ENCODE results near the gene NPM1. TPM values are rescaled to one million over a fixed set of nuclear protein-coding genes. Genes with fewer than 3 reads are reported as not detected.

NPM1 gene
- total RNA-seq, 1 experiment from 2014 or later = 3,530 TPM

DNA sequence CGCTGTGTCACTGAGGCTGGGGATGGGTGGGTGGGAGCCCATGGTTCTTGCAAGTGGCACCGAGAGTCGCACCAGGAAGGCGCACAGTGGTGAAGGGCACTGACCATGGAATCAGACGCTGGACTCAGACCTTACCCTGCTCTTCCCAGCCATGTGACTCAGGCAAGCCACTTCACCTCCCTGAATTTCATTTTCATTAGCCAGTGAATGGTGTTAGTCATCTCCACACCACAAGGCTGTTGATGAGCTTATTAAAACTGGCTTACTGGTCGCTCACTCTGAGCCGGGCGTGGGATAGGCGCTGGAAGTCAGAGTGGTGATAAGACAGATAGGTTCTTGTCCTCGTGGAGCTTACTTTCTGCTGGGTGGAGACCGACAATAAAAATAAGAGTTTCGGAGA is 56.9 kb downstream of the NPM1 start (continued):
- TF ChIP-seq, protein P1, sequence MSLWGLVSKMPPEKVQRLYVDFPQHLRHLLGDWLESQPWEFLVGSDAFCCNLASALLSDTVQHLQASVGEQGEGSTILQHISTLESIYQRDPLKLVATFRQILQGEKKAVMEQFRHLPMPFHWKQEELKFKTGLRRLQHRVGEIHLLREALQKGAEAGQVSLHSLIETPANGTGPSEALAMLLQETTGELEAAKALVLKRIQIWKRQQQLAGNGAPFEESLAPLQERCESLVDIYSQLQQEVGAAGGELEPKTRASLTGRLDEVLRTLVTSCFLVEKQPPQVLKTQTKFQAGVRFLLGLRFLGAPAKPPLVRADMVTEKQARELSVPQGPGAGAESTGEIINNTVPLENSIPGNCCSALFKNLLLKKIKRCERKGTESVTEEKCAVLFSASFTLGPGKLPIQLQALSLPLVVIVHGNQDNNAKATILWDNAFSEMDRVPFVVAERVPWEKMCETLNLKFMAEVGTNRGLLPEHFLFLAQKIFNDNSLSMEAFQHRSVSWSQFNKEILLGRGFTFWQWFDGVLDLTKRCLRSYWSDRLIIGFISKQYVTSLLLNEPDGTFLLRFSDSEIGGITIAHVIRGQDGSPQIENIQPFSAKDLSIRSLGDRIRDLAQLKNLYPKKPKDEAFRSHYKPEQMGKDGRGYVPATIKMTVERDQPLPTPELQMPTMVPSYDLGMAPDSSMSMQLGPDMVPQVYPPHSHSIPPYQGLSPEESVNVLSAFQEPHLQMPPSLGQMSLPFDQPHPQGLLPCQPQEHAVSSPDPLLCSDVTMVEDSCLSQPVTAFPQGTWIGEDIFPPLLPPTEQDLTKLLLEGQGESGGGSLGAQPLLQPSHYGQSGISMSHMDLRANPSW (CRISPR knock-in tag; conservative IDR thresholded peaks at IDR 0.05; ENCODE audit: low read depth) = no peak
- no peak for TF ChIP-seq SMAD4 (CRISPR knock-in tag; IDR thresholded peaks at IDR 0.05)
- TF ChIP-seq ZNF532 (CRISPR knock-in tag; IDR thresholded peaks at IDR 0.05; ENCODE audit: borderline replicate concordance) = no peak
- no peak for TF ChIP-seq CREM (CRISPR knock-in tag; IDR thresholded peaks at IDR 0.05)
- TF ChIP-seq ATF3 (CRISPR knock-in tag; conservative IDR thresholded peaks at IDR 0.05) = no peak
- no peak for TF ChIP-seq IRF1 (CRISPR knock-in tag; IDR thresholded peaks at IDR 0.05)
- TF ChIP-seq SOX15 (CRISPR knock-in tag; IDR thresholded peaks at IDR 0.05) = no peak
- TF ChIP-seq MLX (CRISPR knock-in tag; IDR thresholded peaks at IDR 0.05) = no peak

DNA sequence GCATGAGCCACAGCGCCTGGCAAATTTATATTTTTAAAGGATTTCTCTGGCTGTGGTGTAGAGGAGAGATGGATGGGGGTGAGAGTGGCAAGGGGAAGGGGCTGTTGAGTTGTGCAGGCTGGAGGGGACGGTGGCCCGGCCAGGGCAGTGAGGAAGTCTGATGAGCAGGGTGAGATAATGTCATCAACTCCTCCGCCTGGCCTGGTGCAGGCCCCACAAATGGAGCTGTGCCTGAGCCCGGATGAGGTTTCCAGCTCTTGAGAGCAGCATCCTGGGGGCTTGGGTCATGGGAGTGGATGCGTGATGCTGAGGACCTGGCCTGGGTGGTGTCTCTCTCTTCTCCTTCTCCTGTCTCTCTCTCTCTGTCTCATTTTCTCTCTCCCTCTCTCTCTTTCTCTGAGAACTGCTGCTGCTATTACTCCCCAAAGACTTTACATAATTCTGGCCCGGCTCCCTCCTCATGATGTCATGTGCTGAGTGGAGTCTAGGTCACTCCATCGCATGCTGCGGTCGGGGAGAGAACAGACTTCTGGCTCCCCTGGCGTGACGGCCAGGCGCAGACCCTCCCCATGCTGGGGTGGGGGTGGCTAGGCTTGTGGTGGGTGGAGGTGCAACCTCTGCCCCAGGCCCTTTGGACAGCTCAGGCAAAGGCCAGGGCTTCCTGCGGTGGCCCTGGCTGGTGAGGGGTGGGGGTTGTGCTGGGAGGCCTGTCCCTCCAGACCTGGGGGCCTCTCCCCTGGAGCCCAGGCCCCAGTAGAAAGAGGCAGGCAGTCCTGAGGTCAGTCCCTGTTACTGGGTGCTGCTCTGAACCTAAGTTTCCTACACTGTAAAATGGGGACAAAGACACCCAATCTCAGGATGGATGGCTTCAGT is 58.2 kb downstream of the NPM1 start:
- ATAC-seq (no peak), DNase-seq (ENCODE audit: low spot score) (no peak)
- H3K27me3 Mint-ChIP-seq (ENCODE audit: low read depth) = peaks cover 16% of the 10 kb centered on the region
- peaks cover 32% of the 10 kb centered on the region for H3K4me1 Mint-ChIP-seq
- H3K36me3 Mint-ChIP-seq = no peaks in the 10 kb centered on the region
- H3K27ac Mint-ChIP-seq = no peak overlapping the region
- H3K4me3 Mint-ChIP-seq = no peak overlapping the region
- ChIA-PET POLR2A (no interaction called here), CTCF (interaction anchor here (0.7 to 1.5 kb wide), 4 partner anchors 7 to 40 kb away, joined by 3 to 4 read pairs (median 4); no protein-coding TSS in a partner anchor)
- no peaks in the 10 kb centered on the region for H3K9me3 Mint-ChIP-seq
- no peak for TF ChIP-seq NFYB (CRISPR knock-in tag; conservative IDR thresholded peaks at IDR 0.05; ENCODE audit: low read depth)
- TF ChIP-seq TP53 (CRISPR knock-in tag; IDR thresholded peaks at IDR 0.05) = no peak
- TF ChIP-seq, protein P2, sequence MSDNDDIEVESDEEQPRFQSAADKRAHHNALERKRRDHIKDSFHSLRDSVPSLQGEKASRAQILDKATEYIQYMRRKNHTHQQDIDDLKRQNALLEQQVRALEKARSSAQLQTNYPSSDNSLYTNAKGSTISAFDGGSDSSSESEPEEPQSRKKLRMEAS (CRISPR knock-in tag; IDR thresholded peaks at IDR 0.05) = no peak
- TF ChIP-seq, protein P3, sequence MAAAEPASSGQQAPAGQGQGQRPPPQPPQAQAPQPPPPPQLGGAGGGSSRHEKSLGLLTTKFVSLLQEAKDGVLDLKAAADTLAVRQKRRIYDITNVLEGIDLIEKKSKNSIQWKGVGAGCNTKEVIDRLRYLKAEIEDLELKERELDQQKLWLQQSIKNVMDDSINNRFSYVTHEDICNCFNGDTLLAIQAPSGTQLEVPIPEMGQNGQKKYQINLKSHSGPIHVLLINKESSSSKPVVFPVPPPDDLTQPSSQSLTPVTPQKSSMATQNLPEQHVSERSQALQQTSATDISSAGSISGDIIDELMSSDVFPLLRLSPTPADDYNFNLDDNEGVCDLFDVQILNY (CRISPR knock-in tag; IDR thresholded peaks at IDR 0.05) = no peak
- TF ChIP-seq IRF1 (CRISPR knock-in tag; IDR thresholded peaks at IDR 0.05) = no peak
- TF ChIP-seq SMAD3 (CRISPR knock-in tag; IDR thresholded peaks at IDR 0.05; ENCODE audit: borderline replicate concordance) = no peak
- TF ChIP-seq NR1H2 (CRISPR knock-in tag; IDR thresholded peaks at IDR 0.05) = no peak
- no peak for TF ChIP-seq SOX15 (CRISPR knock-in tag; IDR thresholded peaks at IDR 0.05)
- TF ChIP-seq NFATC4 (CRISPR knock-in tag; IDR thresholded peaks at IDR 0.05) = no peak
- no peak for TF ChIP-seq OVOL2 (CRISPR knock-in tag; IDR thresholded peaks at IDR 0.05; ENCODE audit: borderline replicate concordance)
- TF ChIP-seq, protein P1 (CRISPR knock-in tag; conservative IDR thresholded peaks at IDR 0.05; ENCODE audit: low read depth) = no peak
- TF ChIP-seq, protein P4, sequence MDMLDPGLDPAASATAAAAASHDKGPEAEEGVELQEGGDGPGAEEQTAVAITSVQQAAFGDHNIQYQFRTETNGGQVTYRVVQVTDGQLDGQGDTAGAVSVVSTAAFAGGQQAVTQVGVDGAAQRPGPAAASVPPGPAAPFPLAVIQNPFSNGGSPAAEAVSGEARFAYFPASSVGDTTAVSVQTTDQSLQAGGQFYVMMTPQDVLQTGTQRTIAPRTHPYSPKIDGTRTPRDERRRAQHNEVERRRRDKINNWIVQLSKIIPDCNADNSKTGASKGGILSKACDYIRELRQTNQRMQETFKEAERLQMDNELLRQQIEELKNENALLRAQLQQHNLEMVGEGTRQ (CRISPR knock-in tag; IDR thresholded peaks at IDR 0.05) = no peak
- no peak for TF ChIP-seq RORB (CRISPR knock-in tag; IDR thresholded peaks at IDR 0.05)
